Measurements from ENCODE around the gene METTL25.

METTL25 gene

GRCh38 chr12:82470906-82471512, 112.7 kb downstream of the METTL25 start:
- DNase-seq (ENCODE audit: low read depth, low spot score) = no peak

DNA sequence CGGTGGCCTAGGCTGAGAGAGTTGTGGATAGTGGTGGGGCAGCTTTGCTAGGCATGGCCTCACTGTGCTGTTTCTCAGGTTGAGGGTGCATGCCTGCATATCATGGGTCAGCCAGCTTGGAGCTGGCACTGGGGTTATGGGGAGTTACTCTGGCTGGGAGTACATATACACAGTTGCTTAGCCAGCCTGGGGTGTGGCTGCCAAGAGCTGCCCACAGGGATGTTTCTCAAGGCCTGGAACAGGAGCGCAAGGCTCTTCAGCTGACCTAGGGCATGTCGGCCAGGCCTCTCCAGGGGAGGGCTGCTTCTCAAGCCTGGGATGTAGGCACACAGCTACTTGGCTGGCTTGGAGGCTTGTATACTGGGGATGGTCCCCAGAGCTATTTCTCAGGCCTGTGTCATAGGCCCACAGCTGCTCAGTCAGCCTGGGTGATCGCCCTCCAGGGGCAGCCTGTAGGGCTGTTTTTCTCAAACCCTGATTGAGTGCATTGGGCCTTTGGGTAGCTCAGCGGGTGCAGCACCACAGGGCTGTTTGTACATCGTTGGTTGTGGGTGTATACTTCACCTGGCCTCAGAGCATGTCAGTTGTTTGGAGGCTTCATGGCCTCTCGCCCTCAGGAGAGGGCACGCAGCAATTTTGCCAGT, 114.9 kb downstream of the METTL25 start:
- DNase-seq (ENCODE audit: low read depth, low spot score) = no peak

DNA sequence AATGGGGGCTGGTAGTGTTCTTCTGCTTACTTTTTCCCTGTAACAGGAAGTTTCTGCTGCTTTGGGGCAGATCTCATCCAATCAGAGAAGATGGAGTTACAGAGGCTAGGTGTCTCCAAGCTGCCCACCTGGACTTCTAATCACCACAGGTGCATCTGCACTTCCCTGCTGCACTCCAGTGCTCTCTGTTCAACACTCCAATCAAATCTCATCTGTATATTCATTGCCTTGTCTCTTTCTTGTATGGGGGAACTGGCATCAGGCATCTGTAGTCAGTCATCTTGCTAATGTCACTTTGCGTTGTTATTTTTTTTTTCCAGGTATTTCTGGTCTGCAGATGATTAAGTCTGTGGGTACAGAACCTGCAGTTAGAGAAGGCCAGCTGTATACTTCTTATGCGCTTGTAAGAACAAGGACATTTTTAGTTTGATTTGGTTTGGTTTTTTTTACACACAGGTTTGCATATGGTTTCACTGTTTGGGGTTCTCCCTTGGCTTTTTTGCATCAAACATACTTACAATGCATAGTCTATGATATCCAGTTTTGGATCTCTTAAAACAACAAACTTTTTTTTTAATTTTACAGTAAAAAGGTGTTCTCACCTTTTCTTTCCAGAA, 116.0 kb downstream of the METTL25 start:
- DNase-seq (ENCODE audit: low read depth, low spot score) = no peak

- DNase-seq (ENCODE audit: low read depth, low spot score) = no peak
Observed at GRCh38 chr12:82474798-82475184, 116.5 kb downstream of the METTL25 start.

- DNase-seq (ENCODE audit: low read depth, low spot score) = no peak
Observed at GRCh38 chr12:82475211-82475610, 116.9 kb downstream of the METTL25 start.

DNA sequence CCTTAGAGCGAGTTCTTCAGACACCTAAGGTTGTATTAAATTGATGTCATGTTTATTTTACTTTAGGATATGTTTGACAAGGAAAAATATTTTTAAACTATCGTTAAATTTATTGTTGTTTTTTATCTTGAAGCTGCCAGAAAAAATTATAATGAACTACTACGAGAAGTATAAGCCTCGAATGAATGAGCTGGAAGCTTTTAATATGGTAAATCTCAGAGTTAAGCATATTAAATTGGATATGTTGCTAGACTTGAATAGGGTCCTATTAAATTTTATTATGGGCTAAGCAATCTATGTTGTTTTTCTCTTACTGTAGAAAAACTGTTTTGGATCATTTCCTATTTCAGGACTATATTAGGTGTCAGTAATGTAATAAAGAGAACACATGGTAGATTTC, 118.2 kb downstream of the METTL25 start:
- no peak for DNase-seq (ENCODE audit: low read depth, low spot score)

DNA sequence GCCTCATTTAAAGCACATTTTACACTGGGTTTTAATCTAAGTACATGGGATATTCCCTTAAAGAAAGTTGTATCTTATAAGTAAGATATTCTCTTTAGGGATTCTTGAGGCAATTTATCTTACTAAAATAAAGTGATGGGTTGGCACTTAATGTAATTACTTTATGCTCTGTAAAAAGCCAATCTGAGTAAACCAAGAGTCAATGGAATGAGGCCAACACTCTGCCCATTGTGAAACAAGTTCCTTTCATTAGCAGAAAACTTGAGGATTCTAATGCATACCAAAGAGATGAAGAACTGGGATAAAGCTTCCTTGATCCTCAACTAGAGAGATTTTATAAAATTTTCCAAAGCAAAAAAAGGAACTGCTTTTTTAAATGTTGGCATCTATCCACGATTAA, 121.2 kb downstream of the METTL25 start:
- DNase-seq (ENCODE audit: low read depth, low spot score) = no peak

GRCh38 chr12:82480606-82481005, 122.3 kb downstream of the METTL25 start:
- DNase-seq (ENCODE audit: low read depth, low spot score) = no peak

- DNase-seq (ENCODE audit: low read depth, low spot score) = no peak
Observed at GRCh38 chr12:82481954-82482353, 123.6 kb downstream of the METTL25 start.

DNA sequence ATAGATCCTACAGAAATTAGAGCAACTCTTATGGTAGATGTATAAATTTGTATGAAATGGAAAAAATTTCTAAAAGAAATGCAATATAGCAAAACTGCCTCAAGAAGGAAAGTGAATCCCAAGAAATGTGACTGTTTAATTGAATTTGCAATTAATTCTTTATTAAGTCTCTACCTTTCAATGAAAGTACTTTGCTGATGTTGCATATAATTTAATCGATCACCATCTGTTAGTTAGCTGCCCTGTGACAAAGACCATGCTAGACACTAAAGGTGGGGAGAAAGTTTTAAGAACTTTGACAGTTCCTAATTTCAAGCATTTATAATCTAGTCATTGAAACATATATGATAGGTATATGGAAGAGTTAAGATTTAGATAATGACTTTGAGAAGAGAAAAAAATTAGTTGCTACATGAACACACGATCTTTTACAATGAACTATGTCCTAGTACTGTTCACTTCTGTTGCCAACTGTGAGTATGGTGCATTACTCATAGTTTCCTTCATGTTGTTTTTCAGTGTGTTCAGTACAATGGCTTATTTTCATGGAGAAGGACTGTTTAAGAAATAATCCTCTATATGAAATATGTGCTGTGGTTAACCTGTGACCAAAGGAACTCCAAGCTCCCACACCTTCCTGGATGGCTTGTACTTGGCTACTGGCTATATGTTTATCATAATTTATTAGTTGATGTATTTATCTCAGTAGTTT, 128.4 kb downstream of the METTL25 start:
- no peak for DNase-seq (ENCODE audit: low read depth, low spot score)

DNA sequence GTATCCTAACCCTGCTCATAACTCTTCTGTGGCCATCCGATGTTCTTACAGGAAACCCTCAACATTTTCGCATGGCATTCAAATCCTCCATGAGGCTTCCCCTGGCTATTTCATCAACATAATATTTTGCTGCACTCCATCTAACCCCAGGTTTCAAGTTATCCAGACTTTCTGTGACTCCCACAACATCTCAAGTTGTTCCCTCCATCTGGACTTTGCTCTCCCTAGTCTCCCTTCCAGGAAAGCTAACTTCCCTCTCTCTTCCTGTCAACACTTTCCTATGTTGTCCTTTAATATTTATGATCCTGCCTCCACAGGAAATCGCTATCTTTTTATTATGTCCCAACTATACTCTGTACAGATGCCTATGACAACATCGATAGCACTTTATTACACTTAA, 146.1 kb downstream of the METTL25 start:
- DNase-seq (ENCODE audit: low read depth, low spot score) = no peak

- no peak for DNase-seq (ENCODE audit: low read depth, low spot score)
Observed at GRCh38 chr12:82505150-82505549, 146.8 kb downstream of the METTL25 start.

DNA sequence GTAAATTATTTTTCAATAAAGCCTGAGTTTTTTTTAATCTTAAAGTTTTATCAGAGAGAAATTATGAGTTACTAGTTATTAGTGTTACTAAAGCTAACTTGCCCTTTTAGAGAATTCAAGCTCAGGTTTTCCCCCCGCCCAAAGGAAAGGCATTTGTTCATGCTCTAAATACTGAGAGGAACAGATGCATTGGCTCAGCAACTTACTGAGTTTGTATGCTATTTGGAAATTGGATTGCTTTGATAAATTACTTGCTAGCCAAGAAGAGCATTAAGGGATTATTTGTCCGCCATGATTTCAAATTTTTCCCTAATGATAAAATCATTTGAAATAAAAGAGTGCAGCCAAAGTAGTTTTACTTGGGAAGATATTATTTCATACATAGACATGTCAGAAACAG, 149.4 kb downstream of the METTL25 start:
- DNase-seq (ENCODE audit: low read depth, low spot score) = no peak

DNA sequence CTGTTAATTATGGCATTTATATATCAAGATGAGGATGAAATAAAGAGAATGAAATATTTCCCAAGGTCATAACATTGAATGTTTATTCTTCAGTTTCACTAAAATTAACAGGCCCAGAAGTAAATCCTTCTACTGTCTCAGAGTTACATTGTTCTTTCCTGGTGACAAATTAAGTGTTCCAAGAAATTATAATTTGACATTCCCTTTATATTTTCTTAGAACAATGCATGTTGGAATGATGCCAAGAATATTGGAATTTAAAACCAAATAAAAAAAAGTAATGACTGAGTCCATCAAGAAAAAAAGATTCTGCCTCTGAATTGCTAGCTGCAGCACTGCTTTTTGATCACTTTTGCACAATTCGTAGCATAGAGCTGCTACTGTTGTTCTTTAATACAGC, 152.1 kb downstream of the METTL25 start:
- no peak for DNase-seq (ENCODE audit: low read depth, low spot score)

- no peak for DNase-seq (ENCODE audit: low read depth, low spot score)
Observed at GRCh38 chr12:82514880-82515279, 156.6 kb downstream of the METTL25 start.

GRCh38 chr12:82515652-82516051, 157.3 kb downstream of the METTL25 start:
- DNase-seq (ENCODE audit: low read depth, low spot score) = no peak

DNA sequence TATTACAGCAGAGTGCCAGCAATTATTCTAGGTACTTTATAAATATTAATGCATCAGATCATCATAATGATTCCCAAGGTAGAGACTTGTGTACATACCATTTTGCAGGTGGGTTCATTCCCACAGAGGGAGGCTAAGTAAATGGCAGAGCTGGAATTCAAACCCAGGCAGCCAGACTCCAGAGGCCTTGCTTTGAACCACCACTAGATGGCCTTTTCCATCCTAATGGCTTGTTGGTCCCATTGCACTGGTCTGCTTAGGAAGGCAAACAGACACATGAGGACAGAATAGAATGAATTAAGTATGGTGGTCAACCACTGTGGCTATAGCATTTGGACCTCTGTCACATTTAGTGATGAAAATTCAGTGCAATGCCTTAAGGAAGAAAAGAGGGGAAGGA, 158.7 kb downstream of the METTL25 start:
- DNase-seq (ENCODE audit: low read depth, low spot score) = no peak

GRCh38 chr12:82517808-82518207, 159.5 kb downstream of the METTL25 start:
- no peak for DNase-seq (ENCODE audit: low read depth, low spot score)

DNA sequence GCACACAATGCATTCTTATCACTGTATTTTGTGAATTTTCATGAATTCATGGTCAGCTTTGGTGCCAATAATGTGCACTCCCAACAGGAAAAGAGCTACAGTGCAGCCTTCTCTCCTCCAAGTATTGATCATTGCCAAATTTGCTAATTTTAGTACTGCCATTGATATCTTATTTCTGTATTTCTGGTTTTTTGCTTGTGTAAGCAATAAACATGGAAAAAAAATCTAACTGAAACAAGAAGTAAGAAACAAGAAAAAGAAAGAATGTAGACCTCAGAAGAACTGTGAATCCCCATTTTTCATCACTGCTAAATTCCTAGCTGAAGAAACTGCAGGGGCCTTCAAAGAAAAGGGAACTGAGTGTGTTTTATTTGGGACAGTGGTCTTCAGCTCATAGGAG, 161.2 kb downstream of the METTL25 start:
- no peak for DNase-seq (ENCODE audit: low read depth, low spot score)

DNA sequence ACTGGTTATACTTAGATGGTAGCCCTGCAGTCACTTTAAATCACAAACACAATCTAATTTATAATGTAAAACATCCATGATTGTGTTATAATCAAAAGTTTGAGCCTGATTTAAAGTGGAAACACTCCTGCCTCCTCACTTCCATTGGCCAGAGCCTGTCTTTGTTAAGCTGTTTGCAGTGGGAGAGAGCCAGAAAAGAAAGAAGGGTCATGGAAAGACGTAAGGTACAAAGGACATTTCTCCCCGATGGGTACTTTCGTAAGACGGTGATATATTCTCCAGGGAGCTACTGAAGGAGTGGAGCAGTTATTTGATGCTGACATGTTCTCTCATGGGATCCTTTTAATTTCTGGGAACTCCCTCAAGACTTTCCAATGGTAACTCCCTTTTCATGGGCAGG, 164.0 kb downstream of the METTL25 start:
- no peak for DNase-seq (ENCODE audit: low read depth, low spot score)

DNA sequence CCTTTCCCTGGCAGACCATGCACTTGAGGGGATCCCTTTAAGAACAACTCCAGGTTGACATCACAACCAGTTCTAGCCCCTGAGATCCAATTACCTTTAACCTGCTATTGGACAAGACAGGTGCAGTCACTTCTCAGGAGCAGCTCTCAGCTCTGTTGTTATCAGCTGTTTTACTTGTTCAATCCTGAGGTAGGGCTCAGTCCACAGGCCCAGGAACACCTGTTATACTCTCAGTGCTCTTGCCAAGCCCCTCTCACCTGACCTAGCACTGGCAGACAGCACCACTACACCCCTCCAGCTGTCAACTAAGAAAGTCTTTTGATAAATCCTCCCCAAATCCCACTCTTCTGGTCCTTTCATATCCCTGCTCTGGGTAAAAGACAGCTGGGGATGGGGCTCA, 164.4 kb downstream of the METTL25 start:
- DNase-seq (ENCODE audit: low read depth, low spot score) = no peak

DNA sequence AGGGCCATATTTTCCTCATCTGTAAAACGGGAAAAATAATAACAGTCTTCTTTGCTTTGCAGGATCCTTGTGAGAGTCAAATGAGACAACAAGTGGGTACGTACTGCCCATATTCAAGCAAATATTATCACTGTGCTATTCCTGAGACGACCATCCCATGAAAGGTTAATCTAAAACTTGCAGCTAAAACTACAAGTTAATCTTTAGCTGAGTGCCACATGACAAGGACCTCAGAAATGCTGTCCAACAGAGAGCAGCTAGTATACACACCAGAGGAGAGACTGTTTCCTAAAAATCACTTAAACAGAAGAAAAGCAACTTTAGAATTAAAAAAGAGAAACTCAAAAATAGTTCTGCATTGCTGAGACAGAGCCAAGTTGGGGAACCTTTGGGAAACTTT, 165.7 kb downstream of the METTL25 start:
- no peak for DNase-seq (ENCODE audit: low read depth, low spot score)

GRCh38 chr12:82524641-82525040, 166.3 kb downstream of the METTL25 start:
- no peak for DNase-seq (ENCODE audit: low read depth, low spot score)

Data from activated naive CD8-positive, alpha-beta T cell treated with anti-CD3 and anti-CD28 coated beads, Interleukin-2, amount 50 U/mL, for 16 hours (primary cell).